K562 (cell line): ENCODE results near the gene FAM98C. TPM values are rescaled to one million over a fixed set of nuclear protein-coding genes. Genes with fewer than 3 reads are reported as not detected.

ENCODE experiments used
- ADNP ChIP-seq: fragments of 200-800 bp; sonication (Bioruptor generic); IDR thresholded peaks from 2 replicates; pipeline ENCODE4 v1.6.1; 2016; ENCODE audit warnings: missing genetic modification characterization, missing compliant biosample characterization
- CBX2 ChIP-seq: fragments of 200-600 bp; sonication (generic); IDR thresholded peaks from one replicate; pipeline ENCODE4 v1.6.1; 2012; ENCODE audit warnings: mild to moderate bottlenecking, low read length, inconsistent platforms; ENCODE audit not compliant: insufficient read depth, poor library complexity, severe bottlenecking
- CHD2 ChIP-seq: IDR thresholded peaks from 2 replicates; pipeline ENCODE4 v1.6.1; 2011; ENCODE audit warnings: low read depth, low read length
- CREB1 ChIP-seq, 2 experiments: sonication (generic) in 1 of 2; formaldehyde crosslinking in 1 of 2; IDR thresholded peaks; 2 replicates each; pipeline versions ENCODE4 v1.6.1 to v1.8.0; 2012 to 2022; ENCODE audit warnings: inconsistent platforms in 1 of 2, mild to moderate bottlenecking in 1 of 2, missing genetic modification reagents in 1 of 2, moderate library complexity in 1 of 2
- CREM ChIP-seq: IDR thresholded peaks from 2 replicates; pipeline ENCODE4 v1.6.1; 2014; ENCODE audit warnings: antibody characterized with exemption, low read depth
- FOXK2 ChIP-seq, 2 experiments: fragments of 450-650 bp; IDR thresholded peaks in 1 of 2; conservative IDR thresholded peaks in 1 of 2; 2 replicates each; pipeline ENCODE4 v1.6.1; 2016; ENCODE audit warnings: low read depth in 2 of 2, mild to moderate bottlenecking in 1 of 2
- GABPB2 ChIP-seq: fragments of 250-450 bp; sonication (Bioruptor Pico); conservative IDR thresholded peaks from 2 replicates; pipeline ENCODE4 v1.5.1; 2021; ENCODE audit warnings: mild to moderate bottlenecking
- GTF2A2 ChIP-seq: IDR thresholded peaks from 2 replicates; pipeline ENCODE4 v1.6.1; 2016; ENCODE audit warnings: mild to moderate bottlenecking, missing genetic modification characterization, missing compliant biosample characterization
- ILK ChIP-seq: fragments of 450-650 bp; IDR thresholded peaks from 2 replicates; pipeline ENCODE4 v1.6.1; 2016; ENCODE audit warnings: missing genetic modification characterization, low read depth, mild to moderate bottlenecking, missing compliant biosample characterization, moderate library complexity, borderline replicate concordance
- MCM3 ChIP-seq: fragments of 450-650 bp; IDR thresholded peaks from 2 replicates; pipeline ENCODE4 v1.6.1; 2016
- RERE ChIP-seq: sonication (generic); formaldehyde crosslinking; IDR thresholded peaks from 2 replicates; pipeline ENCODE4 v1.8.0; 2023; ENCODE audit warnings: missing genetic modification reagents, mild to moderate bottlenecking, borderline replicate concordance
- STAT5B ChIP-seq: fragments of 250-450 bp; sonication (Bioruptor Pico); IDR thresholded peaks from 2 replicates; pipeline ENCODE4 v1.8.0; 2021; ENCODE audit warnings: mild to moderate bottlenecking, inconsistent platforms
- TEAD1 ChIP-seq, 2 experiments: fragments of 450-650 bp in 1 of 2; sonication (generic) in 1 of 2; formaldehyde crosslinking; IDR thresholded peaks; 2 replicates each; pipeline versions ENCODE4 v1.4.0 to v1.8.0; 2020 to 2022; ENCODE audit warnings: mild to moderate bottlenecking in 2 of 2, missing genetic modification reagents in 1 of 2
- YY1 ChIP-seq, 3 experiments: IDR thresholded peaks; 2 replicates each; pipeline ENCODE4 v1.6.1; 2011; ENCODE audit warnings: low read length in 2 of 3, mild to moderate bottlenecking in 2 of 3, moderate library complexity in 2 of 3, borderline replicate concordance in 1 of 3, control low read depth in 1 of 3, low read depth in 1 of 3; ENCODE audit not compliant: insufficient read depth in 3 of 3, insufficient replicate concordance in 2 of 3, control insufficient read depth in 1 of 3, insufficient read length in 1 of 3; ENCODE audit errors: extremely low read depth in 1 of 3
- ZBTB17 ChIP-seq: fragments of 450-650 bp; formaldehyde crosslinking; IDR thresholded peaks from 2 replicates; pipeline ENCODE4 v1.4.0; 2020; ENCODE audit warnings: mild to moderate bottlenecking
- ZNF165 ChIP-seq: fragments of 250-450 bp; sonication (Bioruptor Pico); IDR thresholded peaks from 2 replicates; pipeline ENCODE4 v1.4.0; 2020; ENCODE audit warnings: borderline replicate concordance
- ZNF354B ChIP-seq: fragments of 250-450 bp; sonication (Bioruptor Pico); IDR thresholded peaks from 2 replicates; pipeline ENCODE4 v1.4.0; 2020
- ZNF639 ChIP-seq, 2 experiments: fragments of 200-800 bp in 1 of 2; sonication (Bioruptor generic) in 1 of 2; sonication (generic) in 1 of 2; formaldehyde crosslinking in 1 of 2; IDR thresholded peaks in 1 of 2; conservative IDR thresholded peaks in 1 of 2; 2 replicates each; pipeline versions ENCODE4 v1.5.0 to v1.6.1; 2016 to 2020; ENCODE audit warnings: missing compliant biosample characterization in 1 of 2, missing genetic modification characterization in 1 of 2, missing genetic modification reagents in 1 of 2
- ZNF717 ChIP-seq: fragments of 250-450 bp; sonication (Bioruptor Pico); IDR thresholded peaks from 2 replicates; pipeline ENCODE4 v1.5.0; 2021
- polyA plus RNA-seq, 8 experiments: library from polyadenylated mRNA; depleted of rRNA in 4 of 8; stranded (reverse) in 5 of 8; unstranded in 3 of 8; fragments of >200 nt; fragmentation: Nextera tagmentation in 2 of 8; fragmentation: Illumina TruSeq in 1 of 8; extraction: Ambion mirVana in 2 of 8; extraction: Trizol in 1 of 8; gene quantifications; 2 replicates each; pipeline versions ENCODE4 v1.2.1 to v1.2.3, GENCODE V29; 2011 to 2014; ENCODE audit warnings: inconsistent platforms in 1 of 8, missing spikeins in 1 of 8
- total RNA-seq, 7 experiments: library from RNA; depleted of rRNA in 6 of 7; stranded (reverse); fragments of >200 nt in 6 of 7; fragmentation: Illumina TruSeq in 2 of 7; extraction: Trizol in 2 of 7; gene quantifications; 2 replicates each; pipeline versions ENCODE4 v1.2.1 to v1.2.3, GENCODE V29; 2011 to 2021; ENCODE audit warnings: low replicate concordance in 1 of 7

FAM98C gene
- total and polyA plus RNA-seq, 9 of the 15 experiments (the other 6 are each of a cell fraction or from before 2014, with no cell fraction given) = 1.7 to 43.8 (median 13.7) TPM

- TF ChIP-seq RERE (CRISPR knock-in tag) (no peak; the same call in 1 of the 2 replicates), TEAD1 (CRISPR knock-in tag; IDR thresholded peaks at IDR 0.05) (peak in 1 of 2 experiments; percentile 47; a peak in 1 of 4 replicates), ZBTB17 (CRISPR knock-in tag) (0 out of 2 replicates have a peak, but pooled peaks have one; percentile 60), ZNF717 (CRISPR knock-in tag) (no peak), ILK (tag) (no peak), STAT5B (CRISPR knock-in tag) (no peak), CHD2 (no peak), YY1 (IDR thresholded peaks at IDR 0.05; ENCODE audit: borderline replicate concordance in 1 of 3, control insufficient read depth in 1 of 3, extremely low read depth in 1 of 3, insufficient read depth in 3 of 3, insufficient read length in 1 of 3, insufficient replicate concordance in 2 of 3, low read depth in 1 of 3, low read length in 2 of 3) (peak in 2 of 3 experiments; percentile 5 to 57), CREM (peak; percentile 67; the same call in 1 of the 2 replicates), ADNP (no peak), ZNF165 (no peak), FOXK2 (conservative IDR thresholded peaks at IDR 0.05 in 1 of 2, IDR thresholded peaks at IDR 0.05 in 1 of 2; ENCODE audit: low read depth in 2 of 2) (no peak), ZNF639 (CRISPR knock-in tag; conservative IDR thresholded peaks at IDR 0.05 in 1 of 2, IDR thresholded peaks at IDR 0.05 in 1 of 2) (no peak), CBX2 (no peak), MCM3 (no peak), CREB1 (IDR thresholded peaks at IDR 0.05) (no peak), CREB1 (CRISPR knock-in tag; IDR thresholded peaks at IDR 0.05) (peak; percentile 60; the same call in 1 of the 2 replicates), GABPB2 (no peak), ZNF354B (CRISPR knock-in tag) (no peak), GTF2A2 (no peak)
Measured at GRCh38 chr19:38452430-38453366, 49.8 kb downstream of the FAM98C start (continued).
